Panc1 (cell line): Measurements from ENCODE around the gene GREB1L.

Experiments used
- CTCF ChIP-seq: fragments of 450-650 bp; IDR thresholded peaks from 2 replicates; pipeline ENCODE4 v1.5.1; 2017; ENCODE audit warnings: mild to moderate bottlenecking
- POLR2AphosphoS5 ChIP-seq: IDR thresholded peaks from 2 replicates; pipeline ENCODE4 v1.6.1; 2012; ENCODE audit warnings: mild to moderate bottlenecking, low read depth, low read length, moderate library complexity
- TCF7L2 ChIP-seq: IDR thresholded peaks from 2 replicates; pipeline ENCODE4 v1.6.1; 2011; ENCODE audit warnings: mild to moderate bottlenecking, low read depth, low read length, inconsistent platforms
- TF ChIP-seq, protein P1 (sequence below), 2 experiments: IDR thresholded peaks; 2 replicates each; pipeline ENCODE4 v1.6.1; 2011 to 2012; ENCODE audit warnings: low read depth in 2 of 2, control low read depth in 1 of 2, low read length in 1 of 2, mild to moderate bottlenecking in 1 of 2, moderate library complexity in 1 of 2; ENCODE audit not compliant: insufficient read depth in 1 of 2

GRCh38 chr18:21546423-21546822 lies 304.4 kb downstream of the GREB1L start:
- TF ChIP-seq CTCF (no peak), POLR2AphosphoS5 (no peak), TCF7L2 (no peak)
- TF ChIP-seq, protein P1, sequence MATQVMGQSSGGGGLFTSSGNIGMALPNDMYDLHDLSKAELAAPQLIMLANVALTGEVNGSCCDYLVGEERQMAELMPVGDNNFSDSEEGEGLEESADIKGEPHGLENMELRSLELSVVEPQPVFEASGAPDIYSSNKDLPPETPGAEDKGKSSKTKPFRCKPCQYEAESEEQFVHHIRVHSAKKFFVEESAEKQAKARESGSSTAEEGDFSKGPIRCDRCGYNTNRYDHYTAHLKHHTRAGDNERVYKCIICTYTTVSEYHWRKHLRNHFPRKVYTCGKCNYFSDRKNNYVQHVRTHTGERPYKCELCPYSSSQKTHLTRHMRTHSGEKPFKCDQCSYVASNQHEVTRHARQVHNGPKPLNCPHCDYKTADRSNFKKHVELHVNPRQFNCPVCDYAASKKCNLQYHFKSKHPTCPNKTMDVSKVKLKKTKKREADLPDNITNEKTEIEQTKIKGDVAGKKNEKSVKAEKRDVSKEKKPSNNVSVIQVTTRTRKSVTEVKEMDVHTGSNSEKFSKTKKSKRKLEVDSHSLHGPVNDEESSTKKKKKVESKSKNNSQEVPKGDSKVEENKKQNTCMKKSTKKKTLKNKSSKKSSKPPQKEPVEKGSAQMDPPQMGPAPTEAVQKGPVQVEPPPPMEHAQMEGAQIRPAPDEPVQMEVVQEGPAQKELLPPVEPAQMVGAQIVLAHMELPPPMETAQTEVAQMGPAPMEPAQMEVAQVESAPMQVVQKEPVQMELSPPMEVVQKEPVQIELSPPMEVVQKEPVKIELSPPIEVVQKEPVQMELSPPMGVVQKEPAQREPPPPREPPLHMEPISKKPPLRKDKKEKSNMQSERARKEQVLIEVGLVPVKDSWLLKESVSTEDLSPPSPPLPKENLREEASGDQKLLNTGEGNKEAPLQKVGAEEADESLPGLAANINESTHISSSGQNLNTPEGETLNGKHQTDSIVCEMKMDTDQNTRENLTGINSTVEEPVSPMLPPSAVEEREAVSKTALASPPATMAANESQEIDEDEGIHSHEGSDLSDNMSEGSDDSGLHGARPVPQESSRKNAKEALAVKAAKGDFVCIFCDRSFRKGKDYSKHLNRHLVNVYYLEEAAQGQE (IDR thresholded peaks at IDR 0.05; ENCODE audit: insufficient read depth in 1 of 2, low read depth in 2 of 2, low read length in 1 of 2): no peak
